ENCODE measurements around the gene TRIM34.
"Not testable (repeated sequence)": the region's sequence is repeated elsewhere in the genome, so short reads cannot be mapped to it uniquely, and the experiment has no call there.

TRIM34 gene, protein sequence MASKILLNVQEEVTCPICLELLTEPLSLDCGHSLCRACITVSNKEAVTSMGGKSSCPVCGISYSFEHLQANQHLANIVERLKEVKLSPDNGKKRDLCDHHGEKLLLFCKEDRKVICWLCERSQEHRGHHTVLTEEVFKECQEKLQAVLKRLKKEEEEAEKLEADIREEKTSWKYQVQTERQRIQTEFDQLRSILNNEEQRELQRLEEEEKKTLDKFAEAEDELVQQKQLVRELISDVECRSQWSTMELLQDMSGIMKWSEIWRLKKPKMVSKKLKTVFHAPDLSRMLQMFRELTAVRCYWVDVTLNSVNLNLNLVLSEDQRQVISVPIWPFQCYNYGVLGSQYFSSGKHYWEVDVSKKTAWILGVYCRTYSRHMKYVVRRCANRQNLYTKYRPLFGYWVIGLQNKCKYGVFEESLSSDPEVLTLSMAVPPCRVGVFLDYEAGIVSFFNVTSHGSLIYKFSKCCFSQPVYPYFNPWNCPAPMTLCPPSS

DNA sequence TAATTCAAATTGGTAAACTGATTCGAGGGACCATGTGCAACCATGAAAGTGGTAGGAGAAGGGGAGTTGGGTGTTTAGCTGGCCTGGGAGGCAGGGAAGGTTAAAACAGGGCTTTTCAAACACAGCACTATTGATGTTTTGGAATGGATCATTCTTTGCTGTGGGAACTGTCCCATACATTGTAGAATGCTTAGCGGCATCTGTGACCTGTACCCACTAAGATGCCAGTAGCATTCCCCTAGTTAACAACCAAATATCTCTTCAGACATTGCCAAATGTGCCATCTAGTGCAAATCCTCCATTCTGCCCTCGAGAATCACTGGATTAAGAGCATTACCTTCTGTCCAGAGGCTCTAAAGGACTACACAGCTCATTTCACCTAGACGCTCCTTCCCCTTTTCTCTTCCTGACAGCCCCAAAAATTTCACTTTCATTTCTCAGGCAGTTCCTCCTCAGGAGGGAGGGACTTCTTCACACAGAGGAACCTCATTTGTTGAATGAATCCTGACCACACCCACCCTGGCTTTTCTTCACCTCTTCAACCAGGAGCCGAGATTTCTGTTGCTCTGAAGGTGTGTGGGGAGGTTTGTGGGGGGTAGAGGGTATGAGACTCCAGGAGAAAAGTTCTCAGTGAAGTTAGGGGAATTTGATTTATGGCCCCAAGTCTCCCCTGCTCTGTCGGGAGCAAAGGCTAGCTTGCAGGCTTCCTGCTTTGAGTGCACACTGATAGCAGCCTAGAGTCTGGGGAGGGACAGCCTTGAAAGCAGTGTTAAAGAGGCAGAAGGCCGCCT lies at the start of gene TRIM34:
TSS of gene TRIM34 (plus strand) at position 513 of the 791 bp plus-strand sequence. CDS start 7,331 bp downstream, outside the sequence.
- peak in 21 of 51 donors; percentile 4 to 30 (median 12) for DNase-seq

DNA sequence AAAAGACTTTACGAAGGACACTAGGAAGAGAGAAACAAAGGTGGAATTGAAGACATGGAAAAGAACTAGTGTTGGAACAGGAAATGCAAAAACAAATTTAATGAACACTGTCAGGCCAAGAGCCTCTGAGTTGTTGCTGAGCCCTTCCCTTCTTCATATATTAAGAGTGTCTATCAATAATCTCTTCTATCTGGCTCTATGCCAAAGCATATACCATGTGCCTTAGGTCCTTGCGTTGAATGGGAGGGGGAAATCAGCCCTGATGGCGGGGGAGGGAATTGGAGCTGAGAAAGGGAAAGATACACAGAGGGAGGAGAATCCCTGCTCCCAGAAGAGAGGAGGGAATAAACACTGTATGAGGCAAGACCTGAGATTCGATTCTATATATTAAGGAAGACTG lies 49.6 kb upstream of the TRIM34 start:
- DNase-seq: no peak

DNA sequence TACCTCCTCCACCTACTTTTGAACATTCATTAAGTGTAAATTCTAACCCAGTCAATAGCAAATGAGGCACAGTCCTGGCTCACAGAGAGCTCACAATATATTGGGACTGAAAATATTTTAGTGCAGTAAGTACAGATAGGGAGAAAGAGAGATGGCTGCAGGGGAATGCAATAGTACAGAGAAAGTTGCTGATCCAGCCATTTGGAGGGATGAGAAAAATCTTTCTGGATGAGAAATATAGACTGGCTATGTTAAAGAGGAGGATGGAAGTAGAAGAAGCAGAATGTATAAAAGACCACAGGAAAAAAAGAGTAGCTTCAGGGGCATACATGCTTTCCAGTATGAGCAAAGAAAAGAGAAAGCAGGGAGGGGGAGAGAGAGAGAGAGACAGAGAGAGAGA lies 47.7 kb upstream of the TRIM34 start:
- DNase-seq: no peak

DNA sequence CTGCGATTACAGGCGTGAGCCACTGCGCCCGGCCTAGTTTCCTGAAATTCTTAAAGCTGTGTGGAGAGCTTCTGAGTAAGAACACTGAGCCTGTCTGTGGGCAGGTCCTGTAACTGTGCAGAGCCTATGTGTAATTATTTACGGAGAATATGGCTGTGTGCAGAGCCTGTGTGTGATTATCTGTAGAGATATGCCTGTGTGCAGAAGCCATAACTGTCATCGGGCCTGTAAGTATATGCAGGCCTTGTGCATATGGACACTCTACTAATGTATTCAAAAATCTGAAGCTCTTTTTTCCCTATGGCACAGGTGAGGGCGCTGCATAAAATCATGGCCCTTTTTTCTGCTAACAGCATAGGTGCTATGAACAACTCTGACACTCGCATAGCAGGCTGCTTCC lies 44.2 kb upstream of the TRIM34 start, which contains the start of gene OR52B6:
TSS of gene OR52B6 (plus strand) at position 301 of the 400 bp plus-strand sequence. CDS start at position 301, 0 bp downstream.
- DNase-seq: no peak

DNA sequence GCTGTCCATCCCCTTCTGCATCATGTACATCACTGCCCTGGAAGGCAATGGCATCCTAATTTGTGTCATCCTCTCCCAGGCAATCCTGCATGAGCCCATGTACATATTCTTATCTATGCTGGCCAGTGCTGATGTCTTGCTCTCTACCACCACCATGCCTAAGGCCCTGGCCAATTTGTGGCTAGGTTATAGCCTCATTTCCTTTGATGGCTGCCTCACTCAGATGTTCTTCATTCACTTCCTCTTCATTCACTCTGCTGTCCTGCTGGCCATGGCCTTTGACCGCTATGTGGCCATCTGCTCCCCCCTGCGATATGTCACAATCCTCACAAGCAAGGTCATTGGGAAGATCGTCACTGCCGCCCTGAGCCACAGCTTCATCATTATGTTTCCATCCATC lies 43.8 kb upstream of the TRIM34 start:
- DNase-seq: no peak

DNA sequence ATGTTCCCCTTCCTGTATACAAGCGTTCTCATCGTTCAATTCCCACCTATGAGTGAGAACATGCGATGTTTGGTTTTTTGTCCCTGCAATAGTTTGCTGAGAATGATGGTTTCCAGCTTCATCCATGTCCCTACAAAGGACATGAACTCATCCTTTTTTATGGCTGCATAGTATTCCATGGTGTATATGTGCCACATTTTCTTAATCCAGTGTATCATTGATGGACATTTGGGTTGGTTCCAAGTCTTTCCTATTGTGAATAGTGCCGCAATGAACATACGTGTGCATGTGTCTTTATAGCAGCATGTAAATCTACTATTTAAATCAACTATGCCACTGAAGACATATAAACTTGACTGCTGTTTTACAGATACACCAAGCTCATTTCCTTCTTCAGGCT lies 40.3 kb upstream of the TRIM34 start:
- DNase-seq: not testable (repeated sequence)

DNA sequence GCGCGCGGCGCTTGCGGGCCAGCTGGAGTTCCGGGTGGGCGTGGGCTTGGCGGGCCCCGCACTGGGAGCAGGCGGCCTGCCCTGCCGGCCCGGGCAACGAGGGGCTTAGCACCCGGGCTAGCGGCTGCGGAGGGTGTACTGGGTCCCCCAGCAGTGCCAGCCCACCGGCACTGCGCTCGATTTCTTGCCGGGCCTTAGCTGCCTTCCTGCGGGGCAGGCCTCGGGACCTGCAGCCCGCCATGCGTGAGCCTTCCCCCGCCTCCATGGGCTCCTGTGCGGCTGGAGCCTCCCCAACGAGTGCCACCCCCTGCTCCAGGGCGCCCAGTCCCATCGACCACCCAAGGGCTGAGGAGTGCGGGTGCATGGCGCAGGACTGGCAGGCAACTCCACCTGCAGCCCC lies 34.9 kb upstream of the TRIM34 start:
- not testable (repeated sequence) for DNase-seq

DNA sequence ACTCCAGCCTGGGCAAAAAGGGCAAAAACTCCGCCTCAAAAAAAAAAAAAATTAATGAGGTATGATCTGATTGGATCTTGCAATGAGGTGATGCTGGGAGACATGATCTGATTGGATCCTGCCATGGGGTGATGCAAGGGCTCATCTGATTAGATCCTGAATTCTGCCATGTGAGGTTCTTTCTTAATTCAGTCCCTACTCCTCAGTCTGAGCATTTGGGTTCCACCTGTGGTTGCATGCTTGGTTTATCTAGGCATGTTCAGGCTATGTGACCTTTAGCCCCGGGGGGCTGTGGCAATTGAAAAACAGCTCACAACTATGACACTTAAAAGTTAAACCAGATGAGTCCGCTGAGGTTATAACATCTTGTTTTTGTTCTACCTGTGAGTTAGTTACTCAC lies 33.2 kb upstream of the TRIM34 start:
- DNase-seq: no peak

DNA sequence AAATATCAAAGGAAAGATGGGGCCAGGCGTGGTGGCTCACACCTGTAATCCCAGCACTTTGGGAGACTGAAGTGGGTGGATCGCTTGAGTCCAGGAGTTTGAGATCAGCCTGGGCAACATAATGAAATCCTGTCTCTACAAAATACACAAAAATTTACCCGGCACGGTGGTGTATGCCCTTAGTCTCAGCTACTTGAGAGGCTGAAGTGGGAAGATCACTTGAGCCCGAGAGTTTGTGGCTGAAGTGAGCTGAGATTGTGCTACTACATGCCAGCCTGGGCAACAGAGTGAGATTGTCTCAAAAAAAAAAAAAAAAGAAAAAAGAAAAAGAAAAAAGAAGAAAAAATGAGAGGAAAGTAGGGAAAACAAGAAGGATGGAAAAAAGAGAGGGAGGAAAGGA lies 32.2 kb upstream of the TRIM34 start:
- DNase-seq: no peak

DNA sequence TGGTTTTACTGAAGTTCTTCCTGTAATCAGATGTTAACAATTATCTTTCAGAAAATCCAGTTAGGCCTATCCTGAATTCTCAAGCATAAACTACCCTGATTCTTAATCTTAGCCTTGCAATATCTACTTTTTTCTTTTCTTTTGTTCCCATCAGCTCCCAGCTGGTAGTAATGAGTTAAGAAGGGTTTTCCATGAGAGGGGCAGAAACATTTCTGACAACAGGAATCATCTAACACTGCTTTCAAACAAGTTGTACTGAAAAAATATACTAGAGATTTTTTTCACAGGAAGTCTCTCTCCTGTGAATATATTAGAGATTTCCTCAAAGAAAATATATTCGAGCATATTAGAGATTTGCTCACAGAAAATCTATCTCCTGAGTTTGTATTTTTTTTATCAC lies 31.7 kb upstream of the TRIM34 start:
- DNase-seq: no peak

DNA sequence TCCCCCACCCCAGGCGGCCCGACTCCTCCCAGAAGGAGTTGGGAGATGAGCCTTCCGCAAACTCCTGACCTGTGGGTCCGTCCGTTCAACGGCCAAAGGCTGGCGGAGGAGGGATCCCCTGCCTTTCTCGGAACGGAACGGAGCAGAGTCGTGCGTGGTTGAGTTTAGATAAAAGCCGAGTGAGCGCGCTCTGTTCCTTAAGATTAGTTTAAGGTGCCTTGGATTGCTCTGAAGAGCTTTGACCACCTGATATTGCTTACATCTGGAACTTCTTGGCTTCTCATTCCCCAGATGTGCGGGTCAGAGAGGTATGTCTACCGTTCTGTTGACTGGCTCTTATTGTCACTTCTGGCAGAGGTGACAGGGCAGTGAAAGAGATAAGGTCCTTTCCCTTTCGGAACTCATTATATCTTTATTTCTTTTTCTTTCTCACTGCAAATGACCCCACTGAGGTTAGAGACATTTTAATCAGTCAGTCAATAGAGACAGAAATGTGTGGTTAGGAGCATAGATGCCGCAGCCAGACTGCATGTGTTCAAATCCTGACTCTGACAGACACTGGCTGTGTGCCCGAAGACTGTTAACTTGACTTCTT lies 28.1 kb upstream of the TRIM34 start, which contains the start of gene TRIM6:
TSS of gene TRIM6 (plus strand) at position 31 of the 595 bp plus-strand sequence. CDS start at position 292, 261 bp downstream.
- DNase-seq: peak in 7 of 51 donors; percentile 2 to 17 (median 9)

DNA sequence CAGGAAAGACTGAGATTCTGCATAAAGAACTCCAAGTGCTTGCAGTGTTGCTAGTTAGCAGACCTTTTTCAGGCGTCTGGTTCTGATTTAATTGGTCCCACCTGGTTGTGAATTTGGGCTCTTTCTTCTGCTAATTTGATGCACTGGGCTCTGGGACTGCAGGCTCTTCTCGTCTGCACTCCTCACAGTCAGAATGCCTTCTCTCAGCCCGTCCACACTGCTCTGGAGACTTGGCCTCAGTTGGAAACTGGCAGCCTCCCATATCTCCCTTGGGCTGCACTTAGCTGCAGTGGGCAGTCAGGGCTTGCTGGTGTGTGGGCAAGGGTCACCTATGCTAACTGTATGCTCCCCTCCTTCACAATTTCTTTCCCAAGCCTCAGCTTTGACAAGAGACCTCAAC lies 26.8 kb upstream of the TRIM34 start:
- DNase-seq: no peak

DNA sequence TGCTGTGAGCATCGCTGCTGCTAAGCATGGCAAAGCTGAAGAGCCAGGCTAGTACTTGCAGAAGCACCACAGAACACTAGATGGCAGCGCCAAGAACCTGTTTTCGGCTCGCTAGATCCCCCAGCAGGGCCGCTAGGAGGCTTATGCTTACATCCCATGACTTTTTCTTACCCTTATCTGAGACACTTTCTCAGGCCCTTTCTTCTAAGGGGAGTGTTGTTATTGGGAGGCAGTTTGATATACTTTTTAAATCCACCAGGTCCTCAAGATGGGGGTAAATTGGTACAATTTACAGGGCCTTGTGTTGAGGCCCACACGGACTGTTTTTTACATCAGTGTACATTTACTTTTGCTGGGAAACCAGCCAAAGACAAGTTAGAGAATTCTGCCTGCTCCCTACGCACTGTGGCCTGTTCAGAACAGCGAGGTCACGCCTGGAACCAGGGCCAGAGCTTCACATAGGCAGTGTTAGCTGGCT lies 24.4 kb upstream of the TRIM34 start:
- DNase-seq: peak in 7 of 51 donors; percentile 3 to 30 (median 12)

DNA sequence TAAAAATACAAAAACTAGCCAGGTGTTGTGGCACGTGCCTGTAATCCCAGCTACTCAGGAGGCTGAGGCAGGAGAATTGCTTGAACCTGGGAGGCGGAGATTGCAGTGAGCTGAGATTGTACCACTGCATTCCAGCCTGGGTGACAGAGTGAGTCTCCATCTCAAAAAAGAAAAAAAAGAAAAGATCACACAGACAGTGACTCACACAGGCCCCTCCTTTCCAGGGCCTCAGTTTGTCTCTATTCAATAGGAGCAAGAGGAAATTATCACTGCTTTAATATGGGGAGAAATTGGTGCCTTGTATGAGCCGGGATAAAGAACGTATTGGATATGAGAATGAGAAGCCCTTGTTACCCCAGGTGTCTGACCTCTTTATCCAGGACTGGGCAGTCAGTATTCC lies 22.0 kb upstream of the TRIM34 start:
- not testable (repeated sequence) for DNase-seq

DNA sequence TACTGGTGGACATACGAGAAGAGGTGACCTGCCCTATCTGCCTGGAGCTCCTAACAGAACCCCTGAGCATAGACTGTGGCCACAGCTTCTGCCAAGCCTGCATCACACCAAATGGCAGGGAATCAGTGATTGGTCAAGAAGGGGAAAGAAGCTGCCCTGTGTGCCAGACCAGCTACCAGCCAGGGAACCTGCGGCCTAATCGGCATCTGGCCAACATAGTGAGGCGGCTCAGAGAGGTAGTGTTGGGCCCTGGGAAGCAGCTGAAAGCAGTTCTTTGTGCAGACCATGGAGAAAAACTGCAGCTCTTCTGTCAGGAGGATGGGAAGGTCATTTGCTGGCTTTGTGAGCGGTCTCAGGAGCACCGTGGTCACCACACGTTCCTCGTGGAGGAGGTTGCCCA lies 21.5 kb upstream of the TRIM34 start:
- DNase-seq: peak in 8 of 51 donors; percentile 4 to 43 (median 16)

DNA sequence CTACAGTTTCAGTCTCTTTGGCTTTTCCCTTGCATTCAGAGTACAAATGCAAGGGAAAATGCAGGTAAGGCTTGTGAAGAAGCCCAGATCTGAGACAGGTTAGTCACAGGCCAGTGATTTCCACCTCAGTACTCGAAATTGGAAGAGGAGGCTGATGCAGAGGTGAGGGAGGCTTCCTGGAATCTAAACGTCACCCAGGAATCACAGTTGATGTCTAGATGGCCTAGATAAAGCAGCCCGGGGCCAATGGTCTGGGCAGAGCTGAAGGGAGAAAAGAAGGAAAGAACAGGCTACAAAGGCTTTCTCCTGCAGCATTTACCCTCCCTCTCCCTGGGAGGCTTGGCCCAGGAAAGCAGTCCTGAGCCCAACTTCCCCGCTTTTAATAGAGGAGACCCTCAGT lies 19.9 kb upstream of the TRIM34 start:
- DNase-seq: no peak

DNA sequence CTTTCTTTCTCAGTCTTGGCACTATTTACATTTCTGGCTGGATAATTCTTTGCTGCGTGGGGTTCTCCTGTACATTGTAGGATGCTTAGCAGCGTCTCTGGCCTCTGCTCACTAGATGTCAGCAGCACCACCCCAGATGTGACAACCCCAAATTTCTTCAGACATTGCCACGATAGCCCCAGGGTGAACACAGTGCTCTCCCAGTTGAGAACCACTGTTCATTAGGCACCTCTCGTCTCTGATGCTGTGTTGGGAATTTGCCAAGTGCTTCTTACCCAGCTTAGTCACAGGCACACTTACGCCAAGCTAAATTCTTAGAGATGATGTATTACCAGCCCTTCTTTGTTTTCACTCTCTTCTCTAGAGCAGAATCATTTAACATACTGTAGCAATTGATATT lies 19.0 kb upstream of the TRIM34 start:
- no peak for DNase-seq

DNA sequence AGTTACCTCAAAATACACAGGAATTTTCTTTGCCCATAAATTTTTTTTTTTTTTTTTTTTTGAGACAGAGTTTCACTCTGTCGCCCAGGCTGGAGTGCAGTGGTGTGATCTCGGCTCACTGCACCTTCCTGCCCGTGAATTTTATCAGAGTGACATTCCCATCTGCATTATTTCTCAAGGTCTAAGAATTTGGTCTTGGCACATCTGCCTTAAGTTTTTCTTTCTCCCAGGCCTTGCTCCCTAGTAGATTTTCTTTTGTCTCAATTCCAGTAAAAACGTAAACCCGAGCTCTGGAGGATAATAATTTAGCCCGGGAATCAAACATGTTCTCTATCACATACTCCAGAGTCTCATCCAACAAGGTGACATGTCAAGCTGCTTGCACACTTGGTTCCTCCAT lies 16.0 kb upstream of the TRIM34 start:
- DNase-seq: no peak

DNA sequence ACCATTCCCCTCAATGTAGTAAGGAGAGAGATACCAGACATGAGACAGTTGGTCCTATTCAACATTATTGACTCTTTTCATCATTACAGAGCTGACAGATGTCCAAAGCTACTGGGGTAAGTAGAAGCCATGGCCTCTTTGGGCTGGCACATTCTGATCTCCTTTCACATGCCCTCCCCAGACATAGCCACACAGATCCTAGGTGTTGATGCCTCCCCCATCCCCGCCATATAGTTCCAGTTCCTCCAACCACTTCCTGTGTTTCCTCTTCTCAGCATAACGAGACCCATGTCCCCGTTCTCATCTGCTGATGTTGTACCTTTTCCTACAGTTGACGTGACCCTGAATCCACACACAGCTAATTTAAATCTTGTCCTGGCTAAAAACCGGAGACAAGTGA lies 14.4 kb upstream of the TRIM34 start:
- DNase-seq: no peak

DNA sequence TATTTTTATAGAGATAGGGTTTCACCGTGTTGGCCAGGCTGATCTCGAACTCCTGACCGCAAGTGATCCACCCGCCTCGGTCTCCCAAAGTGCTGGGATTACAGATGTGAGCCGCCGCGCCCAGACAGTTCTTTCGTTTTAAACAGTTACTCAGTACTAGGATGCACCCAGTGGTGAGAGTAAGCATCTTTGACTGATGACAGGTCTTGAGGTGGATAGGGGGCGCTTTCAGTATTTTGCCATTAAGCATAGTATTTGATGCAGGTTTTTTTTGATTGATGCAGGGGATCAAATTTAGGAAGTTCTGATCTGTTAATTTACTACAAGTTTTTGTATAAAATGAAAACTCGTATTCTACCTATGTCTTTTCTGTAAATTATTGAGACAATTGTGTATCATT lies 13.2 kb upstream of the TRIM34 start:
- DNase-seq: no peak

DNA sequence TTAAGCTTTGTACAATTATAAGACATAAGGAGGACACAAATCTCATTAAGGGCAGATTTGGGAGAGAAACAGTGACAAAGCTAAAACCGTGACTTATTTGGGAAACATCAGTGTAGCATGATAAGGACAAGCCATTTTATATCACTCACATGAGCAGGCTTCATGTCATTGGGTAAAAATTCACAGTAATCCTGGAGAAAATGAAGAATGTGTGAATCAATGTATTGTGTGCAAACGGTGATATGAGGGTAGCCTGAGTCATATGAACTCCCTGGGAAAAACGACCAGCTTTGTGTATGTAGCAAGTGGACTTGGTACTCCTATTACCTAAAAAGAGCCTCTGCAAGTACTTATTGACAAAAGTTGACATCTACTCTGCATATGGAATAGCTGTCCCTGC lies 6.0 kb upstream of the TRIM34 start:
- no peak for DNase-seq
